Prostate gland (tissue), 2 donors: Measurements from ENCODE around the gene AOPEP.

Experiments
- CTCF ChIP-seq, 4 experiments: fragments of 200-600 bp in 2 of 4; fragments of 450-650 bp in 2 of 4; sonication (generic) in 2 of 4; IDR thresholded peaks; 1 replicate in 3 of 4; 2 replicates in 1 of 4; pipeline ENCODE4 v1.5.1; 2016 to 2019; ENCODE audit warnings: antibody characterized with exemption in 4 of 4, mild to moderate bottlenecking in 2 of 4, moderate library complexity in 2 of 4
- POLR2A ChIP-seq: fragments of 450-650 bp; IDR thresholded peaks from one replicate; pipeline ENCODE4 v1.6.1; 2016; ENCODE audit warnings: antibody characterized with exemption, mild to moderate bottlenecking
- POLR2AphosphoS5 ChIP-seq: sonication (generic); formaldehyde crosslinking; IDR thresholded peaks from one replicate; pipeline ENCODE4 v1.6.1; 2017; ENCODE audit warnings: antibody characterized with exemption

- TF ChIP-seq CTCF (IDR thresholded peaks at IDR 0.05) (no peak), POLR2A (no peak), POLR2AphosphoS5 (no peak)
Observed at GRCh38 chr9:94809778-94810177, 83.3 kb downstream of the AOPEP start.
